HUES64 (cell line): ENCODE results near the gene SFT2D1.
"Not testable (repeated sequence)": the region's sequence is repeated elsewhere in the genome, so short reads cannot be mapped to it uniquely, and the experiment has no call there.

ENCODE experiments used
- H3K27ac ChIP-seq: 2 replicates; pipeline ENCODE4 v1.7.0; 2013; ENCODE audit warnings: low read depth, low read length, inconsistent platforms
- H3K27me3 ChIP-seq: 2 replicates; pipeline ENCODE4 v1.6.1; 2013; ENCODE audit warnings: mild to moderate bottlenecking, low read length; ENCODE audit not compliant: insufficient read depth
- H3K36me3 ChIP-seq: 2 replicates; pipeline ENCODE4 v1.6.1; 2013; ENCODE audit warnings: mild to moderate bottlenecking, low read length; ENCODE audit not compliant: insufficient read depth
- H3K4me1 ChIP-seq: 2 replicates; pipeline ENCODE4 v1.6.1; 2013; ENCODE audit warnings: mild to moderate bottlenecking, low read length, moderate library complexity; ENCODE audit not compliant: insufficient read depth
- H3K4me3 ChIP-seq: 2 replicates; pipeline ENCODE4 v1.5.1; 2013; ENCODE audit warnings: mild to moderate bottlenecking, low read length, moderate library complexity
- H3K9ac ChIP-seq: 2 replicates; pipeline ENCODE4 v1.6.1; 2013; ENCODE audit warnings: mild to moderate bottlenecking, low read depth, low read length
- H3K9me3 ChIP-seq: 2 replicates; pipeline ENCODE4 v1.6.1; 2013; ENCODE audit warnings: low read depth, low read length; ENCODE audit not compliant: insufficient read depth
- WGBS: fragments of 150-250, 120-280 bp; methylation state at CpG from one replicate; pipeline ENCODE4 v1.1.7; 2013; ENCODE audit warnings: missing lambda C conversion rate; 5-methylcytosine and 5-hydroxymethylcytosine counted together

SFT2D1 gene

GRCh38 chr6:166346965-166347364 is 4.6 kb upstream of the SFT2D1 start:
- H3K4me3 ChIP-seq, result no peak overlapping the region
- H3K27ac ChIP-seq, result no peak overlapping the region
- H3K36me3 ChIP-seq, result no peaks in the 10 kb centered on the region
- no peaks in the 10 kb centered on the region for H3K27me3 ChIP-seq
- H3K9ac ChIP-seq, result no peak overlapping the region
- peaks cover 11% of the 10 kb centered on the region for H3K4me1 ChIP-seq
- H3K9me3 ChIP-seq, result no peaks in the 10 kb centered on the region

GRCh38 chr6:166346449-166346848 is 4.1 kb upstream of the SFT2D1 start:
- no peaks in the 10 kb centered on the region for H3K27me3 ChIP-seq
- H3K9me3 ChIP-seq, result no peaks in the 10 kb centered on the region
- no peak overlapping the region for H3K27ac ChIP-seq
- H3K9ac ChIP-seq, result no peak overlapping the region
- WGBS, result 98% methylated on average over 1 of the region's 3 CpGs
- H3K4me1 ChIP-seq, result peaks cover 8% of the 10 kb centered on the region; the same call in 1 of the 2 replicates
- no peak overlapping the region for H3K4me3 ChIP-seq
- H3K36me3 ChIP-seq, result no peaks in the 10 kb centered on the region

- H3K36me3 ChIP-seq, H3K4me3 ChIP-seq, H3K27me3 ChIP-seq, H3K9ac ChIP-seq, H3K4me1 ChIP-seq, H3K9me3 ChIP-seq, H3K27ac ChIP-seq: not testable (repeated sequence)
- 90% methylated on average over 9 of the region's 9 CpGs for WGBS
Measured at GRCh38 chr6:166345672-166346071, 3.3 kb upstream of the SFT2D1 start.

- not testable (repeated sequence) for H3K4me3 ChIP-seq, H3K9ac ChIP-seq, H3K36me3 ChIP-seq, H3K27ac ChIP-seq, H3K27me3 ChIP-seq, H3K4me1 ChIP-seq, H3K9me3 ChIP-seq
- WGBS, result 95% methylated on average over 2 of the region's 2 CpGs
Measured at GRCh38 chr6:166344921-166345320, 2.6 kb upstream of the SFT2D1 start.

GRCh38 chr6:166344240-166344639 is 1.9 kb upstream of the SFT2D1 start:
- Histone ChIP-seq H3K9ac (no peak overlapping the region), H3K27ac (no peak overlapping the region), H3K27me3 (no peaks in the 10 kb centered on the region), H3K9me3 (no peaks in the 10 kb centered on the region), H3K36me3 (peaks cover 5% of the 10 kb centered on the region), H3K4me1 (peaks cover 10% of the 10 kb centered on the region; the same call in 1 of the 2 replicates), H3K4me3 (no peak overlapping the region)
- 85% methylated on average over 8 of the region's 8 CpGs for WGBS

- no peaks in the 10 kb centered on the region for H3K9me3 ChIP-seq
- peak overlapping the region; percentile 86 for H3K9ac ChIP-seq
- peaks cover 10% of the 10 kb centered on the region; the same call in 1 of the 2 replicates for H3K4me1 ChIP-seq
- H3K27ac ChIP-seq, result no peak overlapping the region; the same call in 1 of the 2 replicates
- peak overlapping the region; percentile 88 for H3K4me3 ChIP-seq
- no peaks in the 10 kb centered on the region for H3K27me3 ChIP-seq
- H3K36me3 ChIP-seq, result peaks cover 9% of the 10 kb centered on the region
- 79% methylated on average over 3 of the region's 3 CpGs for WGBS
Measured at GRCh38 chr6:166343150-166343487, 774 bp upstream of the SFT2D1 start.

DNA sequence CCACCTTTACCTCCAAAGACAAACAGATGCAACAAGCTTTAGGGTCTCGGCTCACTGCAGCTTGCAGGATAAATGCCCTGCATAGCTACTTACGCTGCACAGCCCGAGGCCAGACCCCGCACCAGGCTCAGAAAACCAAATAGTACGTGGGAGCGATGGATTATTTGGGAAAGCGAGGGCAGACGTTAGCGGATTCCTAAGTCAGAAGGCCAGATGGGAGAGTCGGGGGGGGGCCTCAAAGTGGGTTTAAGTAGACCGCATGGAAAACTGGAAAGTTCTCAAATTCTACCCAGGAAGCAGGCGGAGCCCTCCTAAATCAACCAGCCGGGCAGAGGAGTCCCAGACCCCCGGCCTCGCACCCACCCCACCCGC is 382 bp downstream of the SFT2D1 start:
- Histone ChIP-seq H3K36me3 (peaks cover 20% of the 10 kb centered on the region), H3K4me3 (peak overlapping the region; percentile 88), H3K27ac (peak overlapping the region; percentile 76), H3K27me3 (no peaks in the 10 kb centered on the region), H3K4me1 (peaks cover 10% of the 10 kb centered on the region; the same call in 1 of the 2 replicates), H3K9me3 (no peaks in the 10 kb centered on the region), H3K9ac (peak overlapping the region; percentile 86)
- WGBS, result 1% methylated on average over 16 of the region's 16 CpGs

- Histone ChIP-seq H3K4me1 (peaks cover 10% of the 10 kb centered on the region; the same call in 1 of the 2 replicates), H3K4me3 (peak overlapping the region; percentile 88), H3K27me3 (no peaks in the 10 kb centered on the region), H3K9me3 (no peaks in the 10 kb centered on the region), H3K36me3 (peaks cover 23% of the 10 kb centered on the region), H3K9ac (peak overlapping the region; percentile 86), H3K27ac (no peak overlapping the region)
- WGBS, result 74% methylated on average over 7 of the region's 7 CpGs
Measured at GRCh38 chr6:166341464-166341863, 881 bp downstream of the SFT2D1 start.

- no peaks in the 10 kb centered on the region for H3K27me3 ChIP-seq
- H3K36me3 ChIP-seq, result peaks cover 37% of the 10 kb centered on the region
- H3K9ac ChIP-seq, result no peak overlapping the region
- no peak overlapping the region for H3K4me3 ChIP-seq
- peaks cover 10% of the 10 kb centered on the region; the same call in 1 of the 2 replicates for H3K4me1 ChIP-seq
- no peak overlapping the region for H3K27ac ChIP-seq
- WGBS, result 95% methylated on average over 9 of the region's 9 CpGs
- no peaks in the 10 kb centered on the region for H3K9me3 ChIP-seq
Measured at GRCh38 chr6:166338854-166339253, 3.5 kb downstream of the SFT2D1 start.

GRCh38 chr6:166336847-166337246 is 5.5 kb downstream of the SFT2D1 start:
- H3K4me3 ChIP-seq, result no peak overlapping the region
- peaks cover 37% of the 10 kb centered on the region for H3K36me3 ChIP-seq
- H3K9ac ChIP-seq, result no peak overlapping the region
- no peak overlapping the region for H3K27ac ChIP-seq
- 95% methylated on average over 3 of the region's 3 CpGs for WGBS
- H3K27me3 ChIP-seq, result no peaks in the 10 kb centered on the region
- peaks cover 5% of the 10 kb centered on the region; the same call in 1 of the 2 replicates for H3K4me1 ChIP-seq
- H3K9me3 ChIP-seq, result no peaks in the 10 kb centered on the region

- Histone ChIP-seq H3K4me3 (no peak overlapping the region), H3K4me1 (peaks cover 9% of the 10 kb centered on the region), H3K27me3 (no peaks in the 10 kb centered on the region), H3K9me3 (no peaks in the 10 kb centered on the region), H3K36me3 (peaks cover 34% of the 10 kb centered on the region), H3K9ac (no peak overlapping the region), H3K27ac (no peak overlapping the region)
- WGBS, result 94% methylated on average over 11 of the region's 11 CpGs
Measured at GRCh38 chr6:166335378-166336302, 6.7 kb downstream of the SFT2D1 start.
